GM19193 (cell line): Measurements from ENCODE around the gene PRR23E.

Experiments
- POLR2A ChIP-seq: IDR thresholded peaks from 4 replicates; pipeline ENCODE4 v1.6.1; 2011; ENCODE audit not compliant: insufficient read depth, insufficient read length; ENCODE audit errors: extremely low read depth

Gene PRR23E

GRCh38 chr3:127159543-127159942, 33.4 kb upstream of the PRR23E start:
- TF ChIP-seq POLR2A = no peak

- TF ChIP-seq POLR2A = no peak
Observed at GRCh38 chr3:127161236-127161635, 31.7 kb upstream of the PRR23E start.

GRCh38 chr3:127161973-127162579, 30.9 kb upstream of the PRR23E start:
- TF ChIP-seq POLR2A = no peak

- TF ChIP-seq POLR2A = no peak
Observed at GRCh38 chr3:127162947-127163645, 29.8 kb upstream of the PRR23E start.

- TF ChIP-seq POLR2A = no peak
Observed at GRCh38 chr3:127164615-127165014, 28.3 kb upstream of the PRR23E start.

GRCh38 chr3:127165036-127165435, 27.9 kb upstream of the PRR23E start:
- TF ChIP-seq POLR2A = no peak

GRCh38 chr3:127165694-127166485, 27.0 kb upstream of the PRR23E start:
- no peak for TF ChIP-seq POLR2A

- TF ChIP-seq POLR2A = no peak
Observed at GRCh38 chr3:127166501-127167065, 26.3 kb upstream of the PRR23E start.

GRCh38 chr3:127167315-127168043, 25.5 kb upstream of the PRR23E start:
- TF ChIP-seq POLR2A = no peak

GRCh38 chr3:127168271-127168670, 24.7 kb upstream of the PRR23E start:
- no peak for TF ChIP-seq POLR2A

GRCh38 chr3:127170814-127171213, 22.1 kb upstream of the PRR23E start:
- no peak for TF ChIP-seq POLR2A

- no peak for TF ChIP-seq POLR2A
Observed at GRCh38 chr3:127171320-127171719, 21.6 kb upstream of the PRR23E start.

- TF ChIP-seq POLR2A = no peak
Observed at GRCh38 chr3:127171721-127172120, 21.2 kb upstream of the PRR23E start.

GRCh38 chr3:127172211-127172610, 20.7 kb upstream of the PRR23E start:
- no peak for TF ChIP-seq POLR2A
